Stimulated activated CD8-positive, alpha-beta memory T cell treated with anti-CD3 and anti-CD28 coated beads, Interleukin-7, amount 100 ng/mL, for 4 hours (primary cell): Measurements from ENCODE around the gene TCF12.
"Not testable (repeated sequence)": the region's sequence is repeated elsewhere in the genome, so short reads cannot be mapped to it uniquely, and the experiment has no call there.

ENCODE experiments used
- DNase-seq, 2 donors: peaks; one replicate each; pipeline ENCODE4 v3.0.0-alpha.2; 2020; ENCODE audit warnings: low read depth in 2 of 2

The TCF12 gene

DNA sequence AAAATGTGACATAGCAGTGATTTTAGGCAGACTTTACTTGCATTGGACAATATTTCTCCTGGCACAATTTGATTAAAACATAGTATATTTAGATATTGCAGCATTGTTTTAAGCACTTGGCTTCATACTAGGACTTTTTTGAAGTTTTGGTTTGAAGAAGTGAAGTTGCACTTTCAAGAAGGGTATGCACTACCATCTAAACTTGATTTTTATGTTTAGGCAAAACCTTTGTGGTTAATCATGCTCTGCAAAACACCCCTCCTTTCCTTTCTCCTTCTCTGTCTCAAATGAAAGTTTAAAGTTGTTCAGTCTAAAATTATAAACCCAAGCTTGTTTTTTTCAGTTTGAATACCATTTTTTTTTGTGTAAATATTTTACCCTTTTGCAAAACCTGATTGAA lies 173.8 kb downstream of the TCF12 start:
- no peak for DNase-seq

DNA sequence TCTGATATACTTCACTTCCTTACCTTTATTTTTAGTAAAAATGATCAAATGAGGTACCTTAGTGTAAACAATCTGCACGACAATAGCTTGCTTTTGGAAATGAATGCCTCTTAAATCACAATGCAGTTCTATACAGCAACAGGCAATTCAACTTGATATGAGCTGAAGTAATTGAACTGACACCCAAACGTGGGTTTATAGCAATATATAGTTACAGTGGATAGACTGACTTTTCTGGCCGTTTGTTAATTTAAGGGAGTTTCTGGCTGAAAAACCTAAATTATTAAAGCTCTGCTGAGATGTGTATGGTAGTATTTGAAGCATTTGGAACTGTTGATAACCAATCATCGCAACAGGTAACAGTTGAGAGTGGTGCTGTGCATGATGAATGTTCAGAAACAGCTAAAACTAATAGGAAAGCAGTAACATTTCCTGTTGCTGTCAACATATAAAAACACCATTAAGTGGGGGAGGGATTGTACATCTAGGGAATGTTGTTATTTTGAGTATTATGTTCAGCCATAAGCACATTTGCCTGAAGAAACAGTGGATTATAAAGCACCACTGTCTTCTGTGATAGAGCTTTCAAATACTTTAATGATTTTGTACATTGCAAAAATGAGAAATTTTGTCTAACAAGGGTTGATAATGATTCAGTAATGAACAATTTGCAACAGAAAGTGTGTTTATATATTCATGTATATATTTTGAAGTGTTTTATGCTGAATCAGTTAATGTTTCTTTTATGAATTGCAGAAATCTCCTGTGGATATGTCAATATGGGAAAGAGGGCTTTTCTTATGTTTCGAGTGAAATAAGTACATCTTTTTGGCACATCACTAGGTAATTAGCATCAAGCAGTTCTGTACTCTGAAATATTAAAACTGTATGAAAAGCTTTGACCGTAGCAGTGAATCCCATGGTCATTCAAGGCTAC lies 176.1 kb downstream of the TCF12 start:
- DNase-seq, result no peak

DNA sequence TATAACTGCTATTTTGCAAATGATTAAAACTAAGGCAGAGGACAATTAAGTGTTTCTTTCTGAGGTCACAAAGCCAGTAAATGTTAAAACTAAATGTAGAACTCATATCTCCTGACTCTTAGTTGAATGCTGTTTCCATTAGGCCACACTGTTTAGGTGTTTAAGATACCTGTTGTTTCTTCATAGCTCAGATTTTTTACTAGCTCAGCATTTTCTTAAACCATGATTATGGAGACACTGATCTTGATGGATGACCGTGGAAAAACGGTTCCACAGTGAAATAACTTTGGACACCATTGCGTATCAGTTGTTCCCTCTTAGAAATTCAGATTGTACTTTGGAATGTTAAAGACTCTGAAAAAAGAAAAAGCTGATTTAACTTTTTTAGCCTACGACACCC lies 177.5 kb downstream of the TCF12 start:
- no peak for DNase-seq

DNA sequence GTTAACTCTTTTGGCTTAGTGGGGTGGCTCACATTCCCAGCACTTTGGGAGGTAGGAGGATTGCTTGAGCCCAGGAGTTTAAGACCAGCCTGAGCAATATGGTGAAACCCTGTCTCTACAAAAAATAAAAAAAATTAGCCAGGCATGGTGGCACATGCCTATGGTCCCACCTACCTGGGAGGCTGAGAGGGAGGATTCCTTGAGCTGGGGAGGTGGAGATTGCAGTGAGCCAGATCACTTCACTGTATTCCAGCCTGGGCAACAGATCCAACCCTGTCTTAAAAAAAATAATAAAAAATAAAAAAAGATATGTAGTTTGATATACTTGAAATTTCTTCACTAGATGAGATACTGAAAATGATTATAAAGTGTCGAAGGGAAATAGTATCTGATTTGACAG lies 178.8 kb downstream of the TCF12 start:
- DNase-seq, result no peak

DNA sequence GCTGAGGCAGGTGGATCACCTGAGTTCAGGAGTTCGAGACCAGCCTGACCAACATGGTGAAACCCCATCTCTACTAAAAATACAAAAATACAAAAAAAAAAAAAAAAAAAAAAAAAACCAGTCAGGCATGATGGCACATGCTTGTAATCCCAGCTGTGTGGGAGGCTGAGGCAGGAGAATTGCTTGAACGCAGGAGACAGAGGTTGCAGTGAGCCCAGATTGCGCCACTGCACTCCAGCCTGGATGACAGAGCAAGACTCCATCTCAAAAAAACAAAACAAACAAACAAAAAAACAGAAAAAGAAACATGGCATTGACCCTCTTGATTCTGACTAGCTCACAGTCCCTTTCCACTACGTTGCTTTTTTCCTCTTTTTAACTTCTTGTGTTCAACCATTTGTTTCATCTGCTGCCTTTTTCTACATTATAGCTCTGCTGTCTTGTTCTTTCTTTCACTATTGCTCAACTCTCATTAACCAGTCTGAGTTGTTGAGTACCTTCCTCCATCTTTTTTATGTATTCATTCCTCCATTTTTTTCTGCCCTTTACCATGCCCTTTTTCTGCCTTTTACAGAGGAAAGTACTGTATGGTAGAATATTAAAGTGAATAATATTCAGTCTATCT lies 179.6 kb downstream of the TCF12 start:
- not testable (repeated sequence) for DNase-seq

DNA sequence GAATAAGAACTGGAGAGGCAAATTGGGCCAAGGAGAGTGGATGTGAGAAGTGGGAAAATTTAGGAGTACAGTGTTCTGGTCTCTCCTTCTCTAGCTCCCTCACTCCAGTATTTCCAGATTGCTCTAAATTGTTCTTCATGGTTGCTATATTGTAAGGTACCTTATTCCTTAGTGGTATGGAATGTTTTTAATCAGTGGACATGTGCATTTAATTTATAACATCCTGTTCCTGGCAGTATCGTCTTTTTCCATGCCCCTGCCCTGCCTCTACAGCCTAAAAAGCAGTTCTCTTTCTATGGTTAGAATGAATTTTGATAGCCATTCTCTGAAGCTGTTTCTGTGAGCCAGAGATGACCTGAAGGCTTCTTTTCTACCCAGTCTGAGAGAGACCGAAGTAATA lies 180.5 kb downstream of the TCF12 start:
- no peak for DNase-seq

DNA sequence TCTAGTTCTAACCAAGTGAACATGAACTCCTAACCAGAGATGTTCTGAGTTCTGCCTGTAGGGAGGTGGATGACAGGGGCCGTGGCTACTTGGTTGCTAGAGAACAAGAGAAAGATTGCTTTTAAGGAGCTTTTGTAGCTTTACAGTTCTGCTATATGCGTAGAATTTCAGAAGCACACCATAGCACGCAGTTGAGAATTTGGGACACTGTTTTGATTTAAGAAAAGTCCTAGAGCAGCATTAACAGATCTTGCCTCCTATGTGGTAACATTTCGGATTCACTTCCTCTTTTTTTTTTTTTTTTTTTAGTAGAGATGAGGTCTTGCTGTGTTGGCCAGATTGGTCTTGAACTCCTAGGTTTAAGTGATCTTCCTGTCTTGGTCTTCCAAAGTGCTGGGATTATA lies 181.7 kb downstream of the TCF12 start:
- DNase-seq, result no peak

DNA sequence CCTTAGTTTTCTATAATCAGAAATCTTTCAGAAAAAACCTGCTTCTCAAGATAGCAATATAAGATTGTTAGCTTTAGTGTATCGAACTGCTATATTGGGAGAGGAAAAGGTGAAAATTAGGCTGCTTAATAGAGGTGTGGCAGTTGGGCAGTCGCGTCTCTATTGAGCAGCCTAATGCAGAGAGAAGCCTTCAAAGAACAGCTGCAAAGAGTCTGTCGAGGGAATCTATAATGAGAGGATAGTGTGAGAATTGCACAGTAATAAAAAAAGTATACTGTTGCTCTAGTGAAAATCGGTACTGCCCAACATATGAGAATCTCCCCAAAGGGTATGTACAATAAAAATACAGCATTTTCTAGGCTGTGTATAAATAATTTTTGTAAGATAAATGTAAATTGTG lies 184.4 kb downstream of the TCF12 start:
- DNase-seq, result no peak

DNA sequence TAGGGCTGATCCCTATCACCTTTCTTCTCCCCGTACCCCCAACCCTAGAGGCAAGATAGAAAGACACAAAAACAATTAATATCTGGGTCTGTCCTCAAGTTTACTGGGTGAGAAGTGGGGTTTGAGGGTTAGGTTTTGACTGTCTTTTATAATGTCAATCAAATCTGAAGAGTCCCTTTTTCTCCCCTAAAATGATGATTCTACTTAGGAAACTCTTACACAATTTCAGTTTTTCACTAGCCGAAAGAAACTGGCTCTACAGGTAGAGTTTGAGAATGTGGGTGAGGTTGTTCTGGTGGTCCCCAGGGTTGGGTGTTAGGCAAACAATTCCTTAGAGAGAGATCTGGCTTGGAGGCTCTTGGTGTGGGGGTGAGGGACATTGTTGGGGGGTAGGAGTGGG lies 189.9 kb downstream of the TCF12 start:
- DNase-seq, result no peak

DNA sequence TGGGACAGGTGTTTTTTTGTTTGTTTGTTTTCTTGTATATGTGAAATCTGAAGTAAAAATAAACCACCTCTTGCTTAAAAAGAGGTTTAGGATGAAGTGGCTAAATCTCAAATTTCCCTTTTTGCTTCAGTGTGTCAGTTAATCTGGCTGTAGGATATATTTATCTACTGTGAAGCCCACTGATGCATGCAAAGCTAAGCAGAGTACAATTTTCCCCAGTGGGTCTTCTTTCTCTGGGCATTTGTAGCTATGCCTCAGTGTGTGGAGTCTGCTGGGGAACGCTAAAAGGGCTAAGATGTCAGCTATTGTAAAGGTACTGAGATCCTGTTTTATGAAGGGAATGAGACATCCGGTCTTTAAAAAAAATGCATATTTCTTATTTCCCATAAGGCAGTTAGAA lies 190.6 kb downstream of the TCF12 start:
- no peak for DNase-seq

DNA sequence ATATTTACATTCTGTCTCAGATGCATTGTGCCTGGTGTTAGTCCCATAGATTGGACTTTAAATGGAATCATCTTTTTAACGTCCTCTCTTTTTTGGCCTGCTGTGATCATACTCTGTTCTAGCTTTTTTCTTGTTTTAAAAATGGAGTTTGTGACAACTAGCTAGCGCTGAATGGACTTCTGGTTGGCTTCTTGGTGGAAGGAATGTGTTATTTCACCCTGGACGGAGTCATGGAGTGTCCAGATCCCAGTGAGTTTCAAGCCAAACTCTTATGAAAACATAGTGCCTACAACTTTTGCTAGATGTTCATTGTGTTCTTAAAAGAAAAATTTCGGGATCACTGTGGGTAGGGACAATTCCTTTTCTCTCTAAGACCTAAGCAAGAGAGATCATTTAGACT lies 192.6 kb downstream of the TCF12 start:
- DNase-seq, result no peak

DNA sequence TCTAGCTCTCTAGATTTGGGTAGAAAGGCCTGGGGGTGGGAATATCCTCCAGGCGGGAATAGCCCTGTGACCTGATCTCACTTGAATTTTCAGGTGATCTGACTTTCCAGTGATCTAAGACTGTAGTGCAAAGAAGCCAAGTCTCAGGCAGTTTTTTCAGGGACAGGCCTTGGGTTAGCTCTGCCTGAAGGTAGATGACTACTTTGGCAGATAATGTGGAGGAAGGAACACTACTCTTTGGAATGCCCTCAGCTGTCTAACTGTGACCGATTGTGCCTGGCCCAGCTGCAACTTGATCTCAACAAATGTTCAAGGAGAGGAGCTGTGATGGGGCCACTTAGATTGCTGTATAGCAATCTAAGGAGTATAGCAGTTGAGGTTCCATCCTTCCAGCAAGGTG lies 193.7 kb downstream of the TCF12 start:
- no peak for DNase-seq

DNA sequence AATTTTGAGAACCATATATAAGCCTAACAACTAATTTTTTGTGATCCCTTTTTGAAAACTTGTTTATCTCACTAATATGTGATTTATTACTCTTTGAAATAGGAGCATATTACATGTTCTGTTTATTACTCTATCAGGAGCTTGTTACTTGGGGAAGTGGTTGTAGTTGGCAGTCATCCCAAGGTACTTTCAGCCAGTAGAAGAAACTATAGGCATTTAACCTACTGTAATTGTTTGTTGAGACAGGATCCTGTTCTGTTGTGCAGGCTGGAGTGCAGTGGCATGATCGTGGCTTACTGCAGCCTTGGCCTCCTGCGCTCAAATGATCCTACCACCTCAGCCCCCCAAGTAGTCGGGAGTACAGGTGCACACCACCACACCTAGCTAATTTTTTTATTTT lies 195.6 kb downstream of the TCF12 start:
- DNase-seq, result no peak

DNA sequence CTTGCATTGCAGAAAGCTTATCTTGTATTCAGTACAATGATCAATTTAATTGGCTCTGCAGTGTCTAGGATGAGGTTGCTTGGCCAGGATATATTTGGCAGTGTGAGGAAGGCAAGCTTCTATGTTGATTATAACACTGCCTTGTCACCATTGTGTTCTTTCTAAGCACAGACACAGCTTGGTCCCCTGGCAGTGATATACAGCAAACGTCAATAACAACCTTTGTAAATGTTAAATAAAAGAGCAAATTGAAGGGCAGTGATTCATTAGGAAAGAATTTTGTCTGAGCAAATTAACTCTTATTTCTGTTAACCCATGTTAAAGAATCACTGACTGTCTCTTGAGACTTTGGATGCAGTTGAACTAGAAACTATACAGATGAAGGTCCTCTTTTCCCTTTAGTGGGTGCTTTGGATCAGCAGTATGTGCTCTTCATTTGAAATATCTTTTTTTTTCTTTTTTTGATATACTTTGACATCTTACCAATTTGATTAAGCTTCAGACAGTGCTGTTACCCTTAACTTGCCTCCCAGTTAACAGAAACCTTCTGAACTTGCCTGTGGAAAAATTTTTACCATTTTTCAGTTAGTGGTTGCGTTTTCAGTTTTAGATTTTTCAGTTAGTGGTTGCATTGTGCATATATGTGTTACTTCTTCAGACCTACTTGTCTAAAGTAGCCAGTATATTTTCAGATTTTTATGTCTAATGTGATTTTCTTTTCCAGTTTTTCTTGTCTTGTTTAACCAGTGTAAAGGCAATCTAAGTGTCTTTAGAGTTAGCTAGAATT lies 199.8 kb downstream of the TCF12 start:
- DNase-seq, result no peak

DNA sequence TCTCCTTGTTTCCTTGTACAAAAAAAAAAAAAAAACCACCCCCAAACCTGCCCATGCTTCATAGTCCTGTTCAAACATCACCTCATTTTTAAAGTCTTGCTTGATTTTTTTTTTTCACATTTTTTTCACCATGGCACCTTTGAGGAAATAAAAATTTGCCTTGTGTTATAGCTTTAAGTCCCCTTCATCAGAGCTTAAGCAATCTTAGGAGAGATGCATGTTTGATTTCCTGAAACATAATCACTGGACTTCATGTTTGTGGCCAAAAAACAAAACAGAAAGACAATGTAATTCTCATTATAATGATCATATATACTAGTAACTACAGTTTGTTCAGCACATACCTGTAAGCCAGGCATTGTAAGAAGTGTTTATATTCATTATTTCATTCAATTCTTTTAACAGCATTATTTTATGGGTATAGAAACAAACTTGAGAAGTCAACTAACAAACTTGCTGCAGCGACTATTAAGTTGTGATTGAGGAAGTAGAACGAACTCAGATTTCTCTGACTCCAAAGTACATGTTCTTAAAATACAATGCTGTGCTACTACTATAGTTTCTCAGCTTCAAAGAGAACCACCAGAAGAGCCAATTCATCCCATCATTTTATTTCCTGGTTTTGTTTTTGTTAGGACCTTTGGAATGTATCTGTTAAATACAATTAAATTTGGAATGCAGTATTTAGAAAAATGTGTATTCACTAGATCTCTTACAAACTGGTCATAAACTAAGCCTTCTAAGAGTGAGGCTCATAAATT lies 203.8 kb downstream of the TCF12 start:
- DNase-seq, result no peak

DNA sequence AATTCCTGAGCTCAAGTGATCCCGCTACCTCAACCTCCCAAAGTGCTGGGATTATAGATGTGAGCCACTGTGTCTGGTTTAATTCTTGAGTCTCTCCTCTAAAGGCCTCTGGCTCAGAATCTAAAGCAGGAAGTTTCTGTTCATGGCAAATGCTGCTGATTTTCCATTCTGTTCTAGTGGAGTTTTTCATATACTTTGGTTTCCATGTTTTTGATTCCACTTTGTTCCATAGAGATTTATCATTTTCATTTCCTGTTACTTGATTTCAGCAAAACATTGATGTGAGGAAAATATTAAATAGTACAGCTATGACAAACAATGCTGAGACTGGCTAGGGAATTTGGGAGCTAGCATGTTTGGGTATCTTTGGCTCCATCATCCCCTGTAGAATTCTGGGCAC lies 205.6 kb downstream of the TCF12 start:
- DNase-seq, result no peak

DNA sequence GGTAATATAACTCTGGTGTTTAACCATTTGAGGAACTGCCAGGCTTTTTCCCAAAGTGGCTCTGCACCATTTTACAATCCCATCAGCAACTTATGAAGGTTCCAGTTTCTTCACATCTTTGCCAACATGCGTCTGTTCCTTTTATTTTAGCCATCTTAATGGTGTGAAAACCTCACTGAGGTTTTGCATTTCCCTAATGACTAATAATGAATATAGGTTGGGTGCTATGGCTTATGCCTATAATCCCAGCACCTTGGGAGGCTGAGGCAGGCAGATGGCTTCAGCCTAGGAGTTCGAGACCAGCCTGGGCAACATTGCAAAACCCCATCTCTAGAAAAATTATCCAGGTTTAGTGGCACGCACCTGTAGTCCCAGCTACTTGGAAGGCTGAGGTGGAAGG lies 210.6 kb downstream of the TCF12 start:
- DNase-seq, result no peak

DNA sequence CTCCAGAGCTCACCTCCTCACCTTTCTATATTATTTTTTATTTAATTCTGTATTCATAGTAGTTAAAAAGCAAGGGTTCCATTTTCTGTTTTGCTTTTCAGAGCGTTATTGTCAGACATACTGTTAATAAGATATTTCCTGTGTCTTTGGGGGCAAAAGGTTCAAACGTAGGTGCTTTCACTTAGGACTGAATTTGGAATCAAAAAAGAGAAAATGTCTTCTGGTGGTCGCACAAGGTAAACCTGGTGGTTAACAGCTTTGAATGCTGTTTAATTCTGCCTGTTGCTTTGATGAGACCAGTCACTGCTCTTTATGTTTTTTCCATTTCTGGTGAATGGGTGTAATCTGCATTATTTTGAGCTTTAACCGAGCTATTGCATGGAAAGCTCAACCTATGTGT lies 212.5 kb downstream of the TCF12 start:
- no peak for DNase-seq

DNA sequence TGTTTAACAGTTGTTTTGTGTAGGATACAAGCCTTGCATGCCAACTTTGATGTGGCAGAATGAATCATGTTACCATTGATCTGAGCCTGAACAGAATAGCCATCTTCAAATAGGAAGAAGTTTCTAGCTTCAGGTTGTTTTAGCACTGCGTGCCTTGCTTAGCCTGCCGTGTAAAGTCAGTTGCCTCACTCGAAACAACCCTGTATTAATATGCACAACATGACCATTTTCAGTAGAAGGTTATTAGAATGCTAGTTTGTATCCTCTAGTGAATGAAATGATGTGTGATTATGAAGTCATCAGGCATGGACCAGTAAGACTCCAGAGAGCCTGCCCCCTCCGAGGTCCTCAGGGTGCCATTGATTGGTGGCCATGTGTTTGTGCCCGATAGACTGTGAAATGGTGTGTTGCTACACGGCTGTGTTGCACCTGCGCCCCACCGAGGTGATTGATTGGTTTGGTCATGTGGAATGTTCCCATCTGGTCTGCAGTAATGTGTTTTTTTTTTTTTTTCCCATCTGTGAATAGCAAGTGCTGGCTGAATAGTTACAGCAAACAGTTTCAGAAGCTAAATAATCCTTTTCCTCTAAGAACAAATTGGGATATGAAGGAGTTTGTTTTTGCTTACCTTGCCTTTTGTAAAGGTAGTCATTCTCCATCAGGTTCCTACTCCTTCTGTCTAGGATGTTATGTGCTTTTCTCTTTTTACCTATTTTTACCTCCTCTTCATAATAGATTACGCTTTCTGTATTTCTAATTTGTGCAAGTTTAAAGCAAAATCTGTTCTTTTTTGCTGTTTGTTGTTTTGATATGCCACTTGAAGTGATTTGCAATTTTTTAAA lies 214.9 kb downstream of the TCF12 start:
- no peak for DNase-seq

DNA sequence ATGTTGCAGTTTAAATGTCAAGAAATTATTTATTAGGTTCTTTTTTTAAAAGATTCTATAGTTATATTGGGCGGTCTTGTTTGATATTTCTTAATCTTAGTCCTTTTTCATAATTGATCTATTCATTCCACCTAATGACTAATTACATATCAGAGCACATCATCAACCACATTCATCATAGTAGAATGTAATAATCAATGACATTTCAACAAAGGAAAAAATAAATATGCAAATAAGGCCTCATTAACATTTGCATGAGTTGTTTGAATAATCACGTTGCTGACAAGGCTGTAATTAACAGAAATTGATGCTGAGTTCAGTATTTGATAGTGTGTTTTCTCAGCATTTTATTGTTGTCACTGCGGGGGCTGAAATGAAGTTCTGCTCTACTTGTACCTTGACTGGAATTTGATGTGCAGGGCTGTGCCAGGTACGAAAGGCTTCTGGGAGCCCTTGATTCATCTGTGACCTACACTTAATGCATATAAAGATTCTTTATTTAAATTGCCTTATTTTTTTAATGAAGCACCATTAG lies 215.7 kb downstream of the TCF12 start:
- no peak for DNase-seq

DNA sequence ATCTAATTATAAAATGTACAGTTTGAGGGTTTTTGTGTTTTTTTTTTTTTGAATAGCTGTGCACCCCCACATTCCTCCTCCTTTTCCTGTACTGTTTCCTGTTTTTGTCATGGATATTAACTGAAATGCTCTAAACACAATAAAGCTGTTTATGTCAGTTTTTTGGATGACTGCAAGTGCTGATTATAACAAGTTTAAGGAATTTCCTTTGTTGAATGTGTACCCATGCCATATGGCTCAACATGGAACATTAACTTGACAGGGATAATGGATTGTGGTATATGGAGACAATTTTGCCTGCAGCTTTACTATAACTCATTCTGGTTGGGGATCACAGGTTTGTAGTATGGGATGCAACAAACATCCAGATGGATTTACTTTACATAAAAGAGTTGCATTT lies 216.4 kb downstream of the TCF12 start:
- no peak for DNase-seq
